SW 1271 (cell line): Measurements from ENCODE around the gene GASK1A.
A peak's percentile ranks its signal among the peaks of the same experiment; 100 is the strongest.

ENCODE experiments used
- DNase-seq, 2 experiments: peaks; one replicate each; lab custom pipeline; 2025; lab: John Stamatoyannopoulos, UW

The GASK1A gene

DNA sequence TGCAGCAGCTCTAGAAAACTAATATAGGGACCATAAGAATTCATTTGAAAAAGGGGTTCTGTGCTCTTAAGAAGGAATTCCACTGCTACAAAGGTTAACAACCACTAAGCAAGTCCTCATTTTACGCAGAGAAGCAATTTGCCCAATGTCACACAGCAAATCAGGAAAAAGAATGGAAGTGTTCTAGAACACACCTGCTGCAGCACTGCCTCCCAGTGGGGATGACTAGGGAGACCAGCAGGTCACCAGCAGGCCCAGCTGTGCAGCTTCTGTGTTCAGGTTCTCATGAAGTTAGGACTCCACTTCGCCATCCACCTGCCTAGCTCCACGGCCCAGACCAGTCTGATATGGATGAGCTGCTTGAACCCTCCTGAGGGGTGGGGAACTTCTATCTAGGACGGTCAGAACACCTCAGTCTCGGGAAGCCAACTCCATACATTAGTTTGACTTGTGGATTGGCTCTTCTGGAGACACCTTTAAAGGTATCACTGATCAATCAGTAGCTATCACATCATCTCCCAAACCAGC, 108.2 kb downstream of the GASK1A start:
- no peak for DNase-seq

DNA sequence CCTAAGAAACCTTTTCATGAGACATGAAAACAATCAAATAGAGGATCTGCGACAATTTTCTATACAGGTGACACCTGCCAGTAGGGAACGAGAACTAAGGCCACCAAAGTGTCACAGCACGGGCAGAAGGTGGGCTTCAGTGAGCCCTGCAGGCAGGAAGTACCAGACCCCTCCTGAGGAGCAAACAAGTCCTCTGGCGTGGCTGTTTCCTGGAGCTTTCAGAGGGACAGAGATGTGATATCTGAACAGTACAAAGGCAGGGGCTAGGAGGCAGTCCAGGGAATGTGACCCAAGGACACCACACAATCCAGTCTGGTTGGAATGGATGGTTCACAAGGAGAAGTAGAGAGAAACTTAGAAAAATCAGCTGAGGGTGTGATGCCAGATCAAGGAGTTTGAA, 110.0 kb downstream of the GASK1A start:
- DNase-seq = no peak

DNA sequence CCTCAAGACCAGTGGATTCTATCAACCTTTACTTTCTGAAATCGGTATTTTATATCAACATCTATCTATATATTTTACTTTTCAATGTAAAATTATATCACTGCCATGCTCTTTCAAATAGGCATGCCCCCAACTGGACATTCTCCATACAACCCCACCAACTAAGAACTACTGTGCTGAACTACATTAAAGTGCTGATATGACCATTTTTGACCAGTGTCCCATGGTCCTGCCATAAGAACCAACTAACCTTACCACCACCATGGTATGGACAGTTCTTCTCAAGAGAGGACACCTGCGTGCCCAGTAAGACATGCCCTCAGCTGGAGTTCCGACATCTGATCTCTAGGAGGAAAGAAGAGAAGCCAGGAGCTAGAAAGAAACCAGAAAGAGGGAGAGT, 111.1 kb downstream of the GASK1A start:
- no peak for DNase-seq

DNA sequence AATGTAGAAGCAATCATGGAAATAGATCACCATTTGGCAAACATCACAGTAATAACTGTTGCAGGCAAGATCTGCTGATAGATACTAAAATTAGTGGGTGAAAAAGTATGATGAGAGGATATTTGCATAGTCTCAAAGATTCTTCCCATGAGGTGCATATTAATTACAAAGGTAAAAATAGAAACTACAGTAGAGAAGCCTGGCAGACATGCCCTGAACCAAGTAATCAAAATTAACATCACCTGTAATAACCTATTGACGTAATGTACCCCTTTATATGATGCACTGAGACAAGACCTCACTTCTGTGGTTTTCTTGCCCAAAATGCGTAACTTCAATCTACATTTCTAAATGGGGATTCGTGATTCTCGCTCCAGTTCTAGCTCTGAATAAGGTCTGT, 112.4 kb downstream of the GASK1A start:
- no peak for DNase-seq

DNA sequence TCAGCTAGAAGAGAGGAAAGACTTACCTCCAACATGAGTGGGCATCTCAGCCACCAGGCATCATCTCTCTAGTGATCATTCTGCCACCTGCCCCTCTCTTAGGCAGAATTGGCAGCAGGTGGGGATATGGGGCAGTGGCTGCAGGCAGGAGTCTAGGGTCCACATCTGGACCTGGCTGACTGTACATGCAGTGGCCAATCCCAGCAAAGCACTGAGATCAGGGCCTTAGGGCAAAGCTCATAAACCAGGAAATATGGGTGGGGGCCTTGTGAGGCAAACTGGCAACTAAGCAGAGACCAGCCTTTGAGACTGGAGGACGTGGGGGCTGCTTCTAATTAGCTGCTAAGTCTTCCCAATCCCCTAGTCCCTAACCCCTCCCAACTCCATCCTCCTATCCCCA, 113.9 kb downstream of the GASK1A start:
- no peak for DNase-seq

DNA sequence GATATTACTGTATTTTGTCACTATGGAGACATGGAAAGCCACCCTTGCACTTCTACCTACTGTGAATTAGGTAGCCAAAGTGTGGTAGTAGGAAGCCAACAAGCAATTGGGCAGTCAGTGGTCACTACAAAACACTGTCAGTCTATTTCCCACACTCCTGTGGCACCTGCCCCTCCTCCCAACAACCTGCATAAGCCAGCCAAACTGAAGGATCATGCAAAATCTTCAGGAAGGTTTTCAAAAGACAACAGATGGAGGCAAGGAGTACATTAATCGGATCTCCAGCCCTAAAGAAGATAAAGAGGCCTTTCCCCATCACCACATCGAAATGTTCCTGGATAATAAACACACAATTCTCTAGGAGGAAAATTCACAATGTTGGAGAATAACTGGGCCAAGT, 114.9 kb downstream of the GASK1A start:
- no peak for DNase-seq

DNA sequence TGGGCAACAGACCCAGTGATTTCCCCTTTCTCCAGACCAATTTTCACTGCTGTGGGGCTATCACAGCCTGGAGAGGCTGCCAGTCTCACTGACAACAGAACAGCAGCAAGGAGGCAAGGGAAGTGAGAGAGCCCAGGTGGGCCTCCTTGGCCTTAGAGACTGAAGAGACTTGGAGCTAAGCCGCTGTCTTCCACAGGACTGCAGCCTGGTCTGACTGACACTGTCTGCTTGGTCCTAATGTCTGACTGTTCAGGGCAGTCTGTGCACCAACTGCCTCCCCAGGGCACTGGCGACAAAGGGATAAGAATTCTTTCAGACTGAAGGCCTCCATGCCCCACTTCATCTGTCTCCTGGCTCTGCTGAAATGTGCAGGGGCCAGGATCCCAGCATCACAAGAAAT, 115.3 kb downstream of the GASK1A start:
- no peak for DNase-seq

DNA sequence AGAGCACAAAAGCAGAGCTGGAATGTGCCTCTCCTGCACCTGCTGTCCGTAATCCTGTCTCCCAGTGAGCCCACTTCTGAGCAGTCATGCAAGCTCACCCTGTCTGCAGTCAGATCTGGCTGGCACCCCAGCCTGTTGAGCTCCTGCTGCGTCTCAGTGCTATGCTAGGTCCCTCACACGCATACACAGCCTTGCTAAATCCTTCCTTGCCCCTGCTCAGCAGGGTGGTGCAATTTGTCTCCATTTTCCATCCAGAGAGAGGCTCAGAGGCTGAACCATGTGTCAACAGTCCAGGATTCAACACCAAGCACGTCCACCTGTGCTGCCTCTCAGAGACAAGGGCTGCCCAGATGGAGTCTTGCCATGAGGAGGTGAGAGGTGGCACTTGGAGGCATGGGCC, 115.7 kb downstream of the GASK1A start:
- DNase-seq = no peak

DNA sequence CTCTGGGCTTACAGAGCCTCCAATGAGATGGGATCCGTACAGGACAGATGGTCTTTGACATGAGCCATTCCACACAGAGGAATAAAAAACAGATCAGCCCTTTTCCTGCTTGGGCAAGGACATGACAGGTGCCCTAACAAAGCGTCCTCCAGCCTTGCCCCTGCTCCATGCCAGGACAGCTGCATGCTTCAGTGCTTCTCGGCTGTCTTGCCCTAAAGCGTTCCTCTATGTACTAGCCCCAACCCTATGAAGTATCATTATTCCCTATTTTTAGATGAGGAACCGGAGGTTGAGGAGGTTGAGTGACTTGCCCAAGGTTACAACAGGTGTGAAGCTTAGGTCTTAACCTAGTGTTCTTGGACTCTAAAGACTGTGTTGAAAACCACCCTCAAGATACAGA, 116.3 kb downstream of the GASK1A start:
- DNase-seq = no peak

DNA sequence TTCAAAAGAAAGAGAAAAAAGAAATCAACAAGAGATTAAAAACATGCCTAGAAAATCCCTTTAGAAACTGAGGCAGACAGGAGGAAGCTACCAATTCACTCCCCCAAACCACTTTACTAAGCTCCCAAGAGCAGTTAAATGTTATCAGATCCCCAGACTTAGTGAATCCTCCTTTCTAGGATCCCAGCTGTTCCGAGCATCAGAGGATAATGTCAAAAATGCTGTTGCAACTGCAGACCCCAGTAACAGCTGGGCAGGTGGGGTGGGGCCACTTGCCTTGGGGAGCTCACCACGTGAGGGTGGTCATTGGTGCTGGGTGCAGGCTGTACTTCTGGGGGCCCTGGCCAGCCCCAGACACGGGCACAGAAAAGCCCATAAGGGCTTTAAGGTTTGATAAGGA, 117.7 kb downstream of the GASK1A start:
- no peak for DNase-seq

DNA sequence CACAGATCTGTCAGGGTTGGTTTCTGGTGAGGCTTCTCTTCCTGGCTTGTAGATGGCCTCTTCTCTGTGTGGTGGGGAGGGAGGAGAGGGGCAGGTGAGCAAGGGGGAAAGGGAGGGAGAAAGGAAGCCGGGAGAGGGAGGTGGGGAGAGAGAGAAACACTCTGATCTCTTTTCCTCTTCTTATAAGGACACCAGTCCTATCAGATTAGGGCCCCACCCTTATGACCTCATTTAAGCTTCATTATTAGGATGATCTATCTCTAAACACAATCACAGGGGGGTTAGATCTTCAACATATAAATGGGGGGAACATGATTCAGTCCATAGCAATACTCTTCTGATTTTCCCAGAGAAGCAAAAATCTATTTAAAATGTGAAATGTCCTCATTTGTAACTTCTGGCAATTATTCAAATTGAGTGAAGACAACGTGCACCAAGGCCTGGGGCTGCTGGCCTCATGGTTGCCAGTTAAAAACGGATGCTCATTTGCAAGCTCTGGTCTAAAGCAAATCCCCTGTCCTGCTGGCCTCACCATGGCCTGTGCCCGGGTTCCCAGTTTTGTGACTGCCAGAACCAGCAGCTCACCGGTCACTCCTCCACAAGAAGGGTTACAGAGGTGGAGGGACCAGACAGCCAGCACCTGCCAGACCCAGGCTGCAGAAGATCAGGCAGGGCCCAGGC, 118.4 kb downstream of the GASK1A start:
- no peak for DNase-seq

DNA sequence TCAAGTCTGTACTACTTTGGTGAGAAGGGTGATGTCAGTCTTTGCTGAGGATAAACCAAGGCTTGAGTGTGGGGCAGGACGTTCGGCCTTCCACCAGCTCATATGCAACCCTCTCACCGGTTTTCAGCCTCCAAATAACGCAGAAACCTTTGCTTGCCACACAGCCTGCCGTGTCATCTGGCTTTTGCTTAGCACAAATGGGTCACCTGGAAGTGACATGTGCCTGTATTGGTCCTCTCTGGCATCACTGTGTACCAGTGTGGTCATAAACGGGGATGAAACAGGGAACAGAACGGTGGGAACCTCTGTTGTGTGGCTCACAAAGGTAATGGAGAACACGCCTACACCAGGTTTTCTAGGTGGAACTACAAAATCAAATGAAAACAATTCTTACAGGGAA, 119.7 kb downstream of the GASK1A start:
- DNase-seq = no peak

DNA sequence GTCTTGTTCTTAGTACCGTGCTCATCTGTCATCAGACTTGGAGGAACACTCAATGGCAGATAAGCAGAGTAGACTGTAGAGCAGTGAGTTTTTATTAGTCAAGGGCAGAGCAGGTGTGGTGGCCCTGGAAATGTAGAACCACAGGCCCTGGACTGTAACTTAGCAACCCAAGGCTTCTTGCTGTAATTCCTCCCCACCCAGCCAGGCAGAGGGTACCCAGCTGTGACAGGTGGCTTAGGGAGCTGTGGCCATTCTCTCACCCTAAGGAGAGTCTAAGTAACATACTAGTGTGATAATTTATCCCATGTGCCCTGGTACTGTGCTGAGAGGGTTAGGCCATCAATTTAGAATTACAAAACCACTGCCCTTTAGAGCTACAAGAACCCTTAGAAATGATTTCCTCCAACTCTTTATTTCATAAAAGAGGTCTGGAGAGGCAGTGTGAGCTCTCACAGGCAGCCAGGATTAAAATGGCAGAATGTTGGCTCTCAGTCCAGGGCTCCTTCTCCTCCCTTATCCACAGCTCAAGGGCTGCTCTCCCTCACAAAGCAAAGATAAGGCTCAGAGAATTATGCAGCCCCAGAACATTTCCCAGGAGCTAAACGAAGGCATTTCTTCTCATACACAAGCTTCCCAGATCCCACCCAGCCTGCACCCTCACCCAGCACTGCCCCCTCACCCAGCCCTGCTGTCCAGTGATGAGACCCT, 123.8 kb downstream of the GASK1A start:
- no peak for DNase-seq

DNA sequence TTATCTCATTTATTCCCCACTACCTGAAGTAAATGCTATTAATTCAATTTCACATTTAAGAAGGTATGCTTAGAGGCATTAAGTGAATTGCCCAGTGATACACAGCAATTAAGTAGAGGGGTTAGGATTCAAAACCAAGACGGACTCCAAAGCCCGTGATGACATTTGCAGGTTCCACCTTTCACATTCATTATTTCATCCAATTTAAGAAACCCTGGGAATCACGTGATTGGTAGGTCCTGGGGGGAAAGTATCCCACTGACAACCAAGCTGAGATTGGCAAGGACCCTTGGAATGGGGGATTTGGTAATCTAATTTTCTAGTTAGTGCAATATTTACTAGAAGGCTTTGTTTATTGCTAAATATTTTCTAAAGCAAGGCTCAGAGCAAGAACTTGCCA, 124.9 kb downstream of the GASK1A start:
- no peak for DNase-seq

DNA sequence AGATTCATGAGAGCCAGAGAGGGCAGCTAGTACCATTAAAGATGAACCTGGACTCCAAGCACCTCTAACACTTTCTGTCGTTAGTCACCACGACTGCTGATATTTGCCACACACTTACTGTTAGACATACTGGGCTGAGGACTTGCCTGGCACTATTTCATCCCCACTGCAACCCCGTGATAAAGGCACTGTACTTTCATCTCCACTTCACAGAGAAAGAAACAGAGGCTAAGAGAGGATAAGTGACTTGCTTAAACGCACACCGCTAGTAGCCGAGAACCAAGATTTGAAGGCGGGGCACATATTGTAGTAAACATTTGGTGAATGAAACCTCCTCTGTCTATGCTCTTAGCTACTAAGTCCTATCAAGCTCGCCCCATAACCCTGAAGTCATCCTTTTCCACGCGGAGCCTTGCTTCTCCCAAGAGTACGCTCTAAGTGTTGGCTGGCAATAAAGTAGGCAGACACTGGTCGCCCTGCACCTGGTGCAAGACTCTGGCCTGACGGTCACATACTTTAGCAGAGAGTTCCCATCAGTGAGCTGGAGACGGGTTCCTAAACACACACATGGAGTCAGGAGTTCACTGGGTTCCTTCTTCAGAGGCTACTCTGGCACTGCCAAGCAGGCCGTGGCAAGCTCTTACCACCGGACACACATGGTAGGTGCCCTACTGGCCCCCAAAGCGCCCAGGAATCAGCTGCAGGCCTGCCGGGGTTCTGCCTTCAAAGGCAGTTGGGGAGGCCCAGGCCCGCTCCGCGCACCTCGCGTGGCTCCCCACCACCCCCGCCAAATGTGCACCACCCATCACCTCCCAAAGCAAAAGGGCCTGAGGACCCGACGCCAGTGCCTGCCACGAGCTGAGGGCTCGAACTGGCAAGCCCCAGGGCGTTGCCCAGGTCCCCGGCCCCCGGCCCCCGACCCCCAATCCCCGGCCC, 125.8 kb downstream of the GASK1A start:
- DNase-seq = no peak

DNA sequence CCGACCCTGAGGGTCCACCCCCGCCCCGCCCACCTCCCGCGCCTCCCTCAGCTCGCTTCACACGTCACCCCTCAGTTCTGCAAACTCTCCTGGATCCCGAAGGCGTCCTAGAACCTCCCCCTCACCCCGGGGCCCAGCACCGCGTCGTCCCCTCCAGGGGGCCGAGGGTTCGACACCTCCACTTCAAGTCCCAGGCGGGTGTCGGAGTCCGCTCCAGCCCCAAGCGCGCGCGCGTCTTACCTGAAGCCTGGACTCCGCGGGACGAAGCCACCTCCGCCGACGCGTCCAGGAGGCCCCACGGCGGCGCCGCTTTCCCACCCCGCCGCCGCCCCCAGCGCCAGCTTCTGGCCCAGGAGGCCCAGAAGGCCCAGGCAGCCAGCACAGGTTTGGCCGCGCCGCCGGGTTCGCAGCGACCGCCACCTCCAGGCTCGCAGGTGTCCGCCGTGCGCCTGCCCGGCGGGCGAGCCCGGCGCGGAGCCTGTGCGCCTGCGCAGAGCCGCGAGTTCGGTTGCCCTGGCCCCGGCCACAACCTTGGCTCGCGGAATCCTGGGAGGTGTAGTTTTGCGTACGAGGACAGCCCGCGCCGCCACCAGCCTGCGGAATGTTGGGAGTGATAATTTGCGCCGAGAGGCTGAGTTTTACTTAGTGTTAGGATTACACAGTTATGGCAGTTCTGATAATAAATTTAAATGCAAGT, 126.6 kb downstream of the GASK1A start, which contains the start of gene POMGNT2:
Gene POMGNT2, minus strand, starts transcription at position 484 of the 697 bp plus-strand sequence. CDS start 24,648 bp downstream, outside the sequence.
- DNase-seq = peak; percentile 46 to 88

DNA sequence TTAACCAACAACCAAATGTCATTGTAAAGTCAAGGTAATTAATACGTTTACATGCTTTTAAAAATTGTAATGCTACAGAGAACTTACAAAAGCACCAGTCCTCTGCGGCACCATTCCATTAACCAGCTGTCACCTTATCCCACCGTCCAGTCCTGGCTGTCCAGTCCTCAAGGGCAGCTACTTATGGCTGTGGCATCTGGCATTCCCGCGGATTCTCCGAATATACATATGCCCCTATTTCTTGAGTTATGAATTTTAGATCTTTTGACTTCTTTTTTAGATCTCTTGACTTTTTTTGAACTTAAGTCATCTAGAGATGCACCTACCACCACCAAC, 127.2 kb downstream of the GASK1A start:
- no peak for DNase-seq
